TTC549 (cell line): Measurements from ENCODE around the gene RANBP3.
"Not testable (repeated sequence)": the region's sequence is repeated elsewhere in the genome, so short reads cannot be mapped to it uniquely, and the experiment has no call there.

ENCODE experiments used
- FAIRE-seq: peaks from 2 replicates; lab custom pipeline; 2012; peaks lifted over from hg19 to GRCh38; lab: Jason Lieb, UNC

RANBP3 gene

DNA sequence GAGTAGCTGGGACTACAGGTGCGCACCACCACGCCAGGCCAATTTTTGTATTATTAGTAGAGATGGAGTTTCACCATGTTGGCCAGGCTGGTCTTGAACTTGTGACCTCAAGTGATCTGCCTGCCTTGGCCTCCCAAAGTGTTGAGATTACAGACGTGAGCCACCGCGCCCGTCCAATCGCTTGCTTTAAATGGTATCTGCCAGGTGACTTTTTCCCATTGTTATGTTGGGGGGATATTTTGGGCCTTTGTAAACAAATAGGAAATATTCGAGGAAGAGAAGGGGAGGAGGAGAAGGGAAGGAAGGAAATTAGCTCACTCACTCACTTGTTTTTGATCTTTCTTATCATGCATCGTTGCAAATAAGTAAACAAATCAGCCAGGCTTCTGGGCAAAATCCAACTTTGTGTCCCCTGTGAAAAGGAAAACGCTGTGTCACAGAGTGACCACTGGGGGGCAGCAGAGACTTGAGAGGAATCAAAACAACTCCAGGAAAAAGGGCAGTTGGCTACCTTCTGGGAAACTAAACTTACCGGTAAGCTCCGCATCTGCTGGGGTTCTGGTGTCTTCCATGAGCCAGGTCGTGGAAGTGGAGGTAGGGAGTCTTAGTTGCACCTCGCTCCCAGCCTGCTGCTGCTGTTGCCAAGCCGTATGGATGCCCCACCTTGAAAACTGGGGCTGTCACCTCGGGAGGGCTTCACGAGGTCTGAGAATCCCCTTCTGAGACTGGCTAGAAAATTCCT lies 9.3 kb upstream of the RANBP3 start:
- FAIRE-seq: peak; percentile 56

DNA sequence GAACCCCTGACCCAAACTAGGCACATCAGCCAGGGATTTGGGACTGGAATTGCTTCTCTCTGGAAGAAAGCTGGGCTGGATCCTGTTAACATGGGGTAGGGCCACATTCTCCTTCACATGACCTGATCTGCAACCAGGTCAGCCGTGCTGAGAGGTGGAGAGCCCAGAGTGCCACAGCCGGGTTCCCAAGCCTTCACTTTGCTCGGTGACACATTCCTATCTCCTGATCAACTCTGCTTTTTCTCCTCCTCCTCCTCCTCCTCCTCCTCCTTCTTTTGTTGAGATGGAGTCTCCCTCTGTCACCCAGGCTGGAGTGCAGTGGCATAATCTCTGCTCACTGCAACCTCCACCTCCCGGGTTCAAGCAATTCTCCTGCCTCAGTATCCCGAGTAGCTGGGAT lies 7.9 kb upstream of the RANBP3 start:
- FAIRE-seq: not testable (repeated sequence)

DNA sequence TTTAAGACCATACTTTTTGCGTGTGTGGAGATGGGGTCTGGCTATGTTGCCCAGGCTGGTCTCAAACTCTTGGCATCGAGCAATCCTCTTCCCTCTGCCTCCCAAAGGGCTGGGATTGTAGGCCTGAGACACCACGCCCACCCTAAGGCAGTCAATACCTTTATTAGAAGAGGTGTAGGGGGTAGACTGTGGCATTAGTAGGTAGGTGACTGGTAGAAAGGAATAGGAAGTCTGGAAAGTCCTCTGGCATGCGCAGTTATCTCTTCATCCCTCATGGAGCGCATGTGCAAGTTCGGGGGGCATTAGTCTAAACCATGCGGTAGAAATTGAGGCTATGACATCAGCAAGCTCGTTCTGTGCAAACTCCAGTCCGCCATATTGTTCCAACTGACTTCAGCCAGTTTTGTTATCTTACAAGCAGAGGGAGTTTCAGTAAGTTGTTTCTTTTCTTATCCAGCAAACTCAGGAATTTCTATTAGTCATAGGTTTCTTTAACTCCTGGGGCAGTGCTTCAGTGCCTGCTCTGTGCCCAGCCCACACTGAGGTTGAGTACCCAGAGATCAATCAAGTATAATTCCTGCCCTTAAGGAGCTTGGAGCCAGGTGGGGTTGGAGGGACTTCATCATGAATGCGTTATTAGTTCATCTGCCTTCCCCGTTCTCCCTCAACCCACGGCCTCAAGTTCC lies 7.3 kb upstream of the RANBP3 start:
- no peak for FAIRE-seq

DNA sequence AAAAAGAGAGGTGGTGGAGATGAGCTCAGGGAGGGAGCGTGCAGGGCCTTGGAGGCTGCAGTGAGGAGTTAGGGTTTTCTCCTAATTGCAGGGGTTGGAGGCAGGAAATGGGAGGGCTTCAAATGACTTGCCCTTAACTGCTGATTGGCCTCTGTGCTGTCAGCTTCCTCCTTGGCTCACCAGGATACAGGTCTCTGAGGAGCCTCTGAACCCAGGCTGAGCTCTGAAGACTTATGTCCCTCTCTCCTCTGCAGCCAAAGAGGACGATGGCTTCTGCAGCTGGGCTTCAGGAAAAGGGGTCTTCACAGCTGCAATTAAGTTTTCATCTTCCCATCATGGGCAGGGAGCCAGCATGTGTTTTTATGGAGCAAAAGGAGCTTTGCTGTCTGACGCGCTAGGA lies 6.7 kb upstream of the RANBP3 start:
- no peak for FAIRE-seq

DNA sequence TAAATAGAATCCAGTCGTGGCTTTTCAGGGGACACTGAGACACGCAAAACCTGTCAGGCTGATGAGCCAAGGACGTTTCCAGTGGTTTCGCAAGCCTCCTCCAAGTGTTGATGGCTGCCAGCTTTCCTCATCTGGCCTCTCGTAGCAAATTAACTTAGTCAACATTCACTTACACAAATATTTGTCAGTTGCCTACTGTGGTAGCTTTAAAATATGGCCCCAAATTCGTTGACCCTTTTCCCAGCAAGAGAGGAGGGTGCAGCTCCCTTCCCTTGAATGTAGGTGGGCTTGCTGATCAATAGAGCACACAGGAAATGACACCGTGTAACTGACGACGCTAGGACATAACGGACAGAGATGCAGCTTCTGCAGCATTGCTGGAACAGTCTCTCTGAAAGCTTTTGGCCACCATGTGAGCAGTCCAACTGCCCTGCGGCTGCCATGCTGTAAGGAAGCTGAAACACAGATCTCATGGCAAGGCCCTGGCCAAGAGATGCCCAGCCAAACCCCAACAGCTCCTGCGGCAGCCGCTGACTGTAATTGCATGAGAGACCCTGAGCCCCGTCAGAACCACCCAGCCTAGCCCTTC lies 5.5 kb upstream of the RANBP3 start:
- no peak for FAIRE-seq

DNA sequence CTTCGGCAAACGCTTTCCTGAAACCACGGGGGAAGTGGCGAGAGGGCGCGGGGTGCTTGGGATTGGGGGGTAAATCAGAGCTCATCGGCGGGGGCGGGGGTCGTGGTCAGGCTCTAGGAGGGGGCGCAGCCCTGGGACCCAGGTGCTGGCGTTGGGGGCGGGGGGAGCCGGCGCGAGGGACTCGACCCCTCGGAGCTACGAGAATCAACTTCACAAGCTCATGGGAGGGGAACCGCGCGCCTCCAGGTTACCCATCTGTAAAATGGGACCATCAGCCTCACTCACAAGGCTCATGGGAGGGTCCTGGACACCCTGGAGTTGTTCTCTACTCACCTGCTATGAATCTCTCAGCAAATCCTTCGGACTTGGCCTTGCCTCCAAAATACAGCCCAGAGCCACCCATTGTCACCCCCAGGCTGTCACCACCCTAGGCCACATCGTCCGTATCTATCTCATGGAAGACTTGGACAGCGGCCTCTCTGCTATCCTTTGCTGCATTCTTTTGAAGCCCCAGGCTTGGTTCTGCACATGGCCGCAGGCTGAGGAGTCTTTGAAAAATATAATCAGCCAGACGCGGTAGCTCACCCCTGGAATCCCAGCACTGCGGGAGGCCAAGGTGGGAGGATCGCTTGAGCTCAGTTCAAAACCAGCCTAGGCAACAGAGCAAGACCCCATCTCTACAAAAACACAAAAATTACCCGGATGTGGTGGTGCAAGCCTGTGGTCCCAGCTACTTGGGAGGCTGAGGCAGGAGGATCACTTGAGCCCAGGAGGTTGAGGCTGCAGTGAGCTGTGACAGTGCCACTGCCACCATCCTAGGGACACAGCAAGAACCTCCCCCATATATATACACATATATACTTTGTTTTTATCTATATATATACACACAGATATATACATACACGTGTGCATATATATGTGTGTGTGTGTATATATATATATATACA lies 939 bp upstream of the RANBP3 start:
- no peak for FAIRE-seq

DNA sequence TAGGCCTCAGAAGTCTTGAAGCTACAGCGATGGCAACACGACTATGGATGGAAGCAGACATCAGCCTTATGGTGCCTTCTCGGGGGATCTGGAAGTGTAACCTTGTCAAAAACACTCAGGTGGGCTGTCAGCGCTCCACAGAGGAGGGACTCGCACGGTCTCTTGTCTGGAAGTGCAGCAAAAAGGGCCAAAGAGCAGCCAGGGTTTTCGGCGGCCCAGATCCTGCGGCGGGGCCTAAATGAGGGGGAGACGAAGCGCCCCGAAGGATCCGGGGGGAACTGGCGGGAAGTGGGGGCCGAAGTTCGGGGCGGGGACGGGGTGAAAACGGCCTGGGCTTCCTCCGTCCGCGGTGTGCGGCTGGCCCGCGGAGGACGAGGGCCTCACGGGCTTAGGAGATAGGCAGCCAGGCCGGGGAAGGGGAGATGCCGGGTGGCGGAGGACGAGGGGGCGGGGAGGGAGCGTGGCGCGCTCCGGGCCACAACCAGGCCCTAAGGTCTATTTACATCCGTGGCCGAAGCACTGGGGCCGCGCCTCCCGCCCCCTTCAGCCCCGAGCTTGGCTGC lies 637 bp downstream of the RANBP3 start:
- no peak for FAIRE-seq

DNA sequence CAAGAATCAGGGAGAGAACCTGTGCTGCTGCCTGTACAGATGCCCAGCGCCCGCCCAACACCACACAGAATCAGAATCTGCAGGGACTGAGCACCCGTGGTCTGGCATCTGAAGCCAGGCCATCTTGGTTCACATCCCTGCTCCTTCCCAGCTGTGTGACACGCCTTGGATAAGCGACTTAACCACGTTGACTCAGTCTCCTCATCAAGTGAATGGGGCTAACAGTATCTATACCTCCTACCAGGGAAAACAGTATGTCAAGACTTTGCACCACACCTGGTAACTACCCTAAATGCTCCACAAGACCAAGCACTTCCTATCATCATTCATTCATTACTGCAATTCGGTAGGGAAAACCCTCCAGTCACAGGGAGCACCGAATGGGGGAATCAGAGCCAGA lies 1.2 kb downstream of the RANBP3 start:
- no peak for FAIRE-seq

DNA sequence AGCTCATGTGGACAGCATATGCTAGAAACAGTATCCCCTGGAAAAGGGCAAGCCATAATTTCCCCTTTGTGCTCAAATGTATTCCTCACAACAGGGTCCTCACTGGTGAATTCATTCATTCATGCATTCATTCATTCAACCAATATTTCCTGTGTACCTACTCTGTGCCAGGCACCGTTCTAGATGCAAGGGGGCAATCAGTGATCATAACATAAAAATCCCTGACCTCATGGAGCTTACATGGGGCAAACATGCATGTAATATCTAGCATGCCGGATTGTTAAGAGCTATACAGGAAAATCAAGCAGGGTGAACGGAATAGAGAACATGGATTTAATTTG lies 2.6 kb downstream of the RANBP3 start:
- FAIRE-seq: no peak

DNA sequence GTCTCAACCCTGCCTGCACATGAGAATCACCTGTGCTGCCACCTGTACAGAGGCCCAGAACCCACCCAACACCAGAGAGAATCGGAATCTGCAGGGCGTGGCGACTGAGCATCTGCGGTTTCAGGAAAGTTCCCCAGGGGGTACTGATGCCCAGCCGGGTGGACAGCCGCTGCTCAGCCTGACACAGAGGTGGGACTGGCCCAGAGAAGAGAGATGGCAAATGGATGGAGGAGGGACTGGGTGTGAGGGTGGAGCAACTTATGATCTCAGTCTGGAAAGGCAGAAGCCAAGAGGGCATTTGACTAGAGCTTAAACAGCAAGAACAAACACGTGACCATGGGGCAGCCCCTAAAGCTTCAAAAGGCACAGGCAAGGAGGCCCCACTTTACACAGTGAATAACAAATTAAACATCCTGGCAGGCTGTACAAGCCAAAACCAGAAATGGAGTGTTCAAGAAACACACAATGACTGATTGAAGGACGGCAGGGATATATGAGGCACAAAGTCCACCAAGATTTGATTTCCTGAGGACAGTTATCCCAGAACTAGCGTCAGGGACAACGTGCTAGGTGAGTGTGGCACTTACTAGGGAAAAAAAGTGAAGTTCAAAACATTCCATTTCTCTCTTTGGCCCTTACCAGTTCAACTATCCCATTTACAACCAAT lies 3.1 kb downstream of the RANBP3 start:
- FAIRE-seq: no peak

DNA sequence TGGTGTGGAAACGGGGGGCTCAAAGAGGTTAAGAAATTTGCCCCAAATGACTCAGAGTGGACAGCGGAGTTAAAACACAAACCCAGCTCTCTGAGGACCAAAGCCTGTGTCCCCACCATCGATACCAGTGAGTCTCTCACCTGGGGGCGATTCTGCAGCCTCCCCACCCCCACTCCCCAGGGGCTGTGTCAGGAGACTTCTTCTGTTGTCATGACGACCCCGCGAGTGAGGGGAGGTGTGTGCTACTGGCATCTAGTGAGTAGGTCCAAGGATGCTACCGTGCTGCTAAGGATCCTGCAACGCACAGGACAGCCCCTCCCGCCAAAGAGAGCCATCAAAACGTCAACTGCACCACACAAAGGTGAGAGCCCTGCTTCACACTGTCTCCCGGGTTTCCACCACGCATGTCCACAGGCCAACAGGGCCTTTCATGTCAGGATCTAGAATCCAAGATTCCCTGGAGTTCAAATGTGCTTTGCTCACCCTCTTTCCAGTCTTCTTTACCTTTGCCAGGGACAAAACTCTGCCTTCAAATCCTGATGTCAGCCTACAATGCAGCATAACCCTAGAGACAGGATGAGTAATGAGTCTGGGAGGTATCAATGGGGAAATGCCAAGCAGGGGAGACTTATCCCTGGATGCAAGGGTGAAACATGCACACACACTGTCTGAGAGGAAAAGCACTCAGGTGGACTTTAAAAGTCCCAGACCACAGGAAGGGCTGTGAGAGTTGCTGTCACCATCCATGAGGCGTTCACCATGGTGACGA lies 3.9 kb downstream of the RANBP3 start:
- no peak for FAIRE-seq

DNA sequence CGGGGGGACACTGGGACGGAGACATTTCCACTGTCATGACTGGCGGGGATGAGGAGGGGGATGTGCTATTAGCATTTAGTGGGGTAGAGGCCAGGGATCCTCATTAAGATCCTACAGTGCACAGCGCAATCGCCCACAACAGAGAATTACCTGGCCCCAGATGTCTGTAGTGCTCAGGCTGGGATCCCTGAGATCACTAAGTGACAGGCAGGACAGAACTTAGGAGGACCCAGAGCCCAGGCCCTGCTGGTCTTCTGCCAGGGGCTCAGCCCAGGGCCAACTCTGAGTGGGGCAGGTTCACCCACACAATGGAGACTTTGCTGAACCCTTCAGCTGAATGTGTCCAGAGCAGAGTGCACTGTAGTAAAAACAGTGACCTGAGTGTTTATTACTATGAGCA lies 4.6 kb downstream of the RANBP3 start:
- FAIRE-seq: no peak

DNA sequence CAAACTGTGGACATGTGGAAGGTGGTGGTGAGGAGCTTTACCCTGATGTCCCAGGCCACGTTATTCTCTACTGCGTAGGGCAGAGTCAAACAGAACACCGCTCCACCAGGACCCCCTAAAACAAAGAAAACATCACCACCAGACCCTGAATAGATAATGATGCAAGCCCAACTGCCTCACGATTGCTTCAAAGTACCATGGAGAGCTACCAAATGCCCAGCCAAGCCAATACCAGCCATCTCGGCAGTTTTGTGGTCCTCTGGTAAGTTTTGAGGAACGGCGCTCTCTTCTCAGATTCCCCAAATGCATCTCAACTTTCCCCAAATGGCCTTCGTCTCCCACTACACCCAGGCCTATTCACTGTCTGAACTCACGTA lies 5.6 kb downstream of the RANBP3 start:
- FAIRE-seq: no peak

DNA sequence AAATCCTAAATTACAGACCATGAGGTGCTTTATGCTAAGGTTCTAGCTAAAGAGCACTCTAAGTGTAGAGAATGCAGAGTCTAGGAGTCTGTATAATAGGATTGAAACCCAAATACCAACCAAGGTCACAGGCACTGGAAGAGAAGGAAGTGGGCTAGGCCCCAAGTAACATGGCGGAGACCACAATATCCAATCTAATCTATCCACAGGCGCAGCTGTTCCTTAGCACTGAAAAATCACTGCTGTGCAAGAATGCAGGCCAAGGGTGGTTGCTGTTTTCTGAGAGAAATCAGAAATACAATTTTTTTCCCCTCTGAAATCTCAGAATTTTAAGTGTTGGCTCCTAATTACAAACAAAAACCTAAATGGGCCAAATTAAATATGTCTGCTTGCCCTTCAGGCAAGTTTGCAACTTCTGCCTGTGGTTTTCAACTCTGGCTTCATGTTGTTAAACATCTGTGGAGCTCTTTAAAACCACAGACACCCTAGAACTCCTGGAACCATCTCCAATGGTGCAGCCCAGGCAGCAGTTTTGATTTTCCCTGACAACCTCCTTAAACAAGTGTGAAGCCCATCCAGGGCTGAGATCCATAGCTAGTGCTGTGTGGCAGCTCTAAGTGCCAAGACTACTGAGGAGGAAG lies 6.1 kb downstream of the RANBP3 start:
- no peak for FAIRE-seq

DNA sequence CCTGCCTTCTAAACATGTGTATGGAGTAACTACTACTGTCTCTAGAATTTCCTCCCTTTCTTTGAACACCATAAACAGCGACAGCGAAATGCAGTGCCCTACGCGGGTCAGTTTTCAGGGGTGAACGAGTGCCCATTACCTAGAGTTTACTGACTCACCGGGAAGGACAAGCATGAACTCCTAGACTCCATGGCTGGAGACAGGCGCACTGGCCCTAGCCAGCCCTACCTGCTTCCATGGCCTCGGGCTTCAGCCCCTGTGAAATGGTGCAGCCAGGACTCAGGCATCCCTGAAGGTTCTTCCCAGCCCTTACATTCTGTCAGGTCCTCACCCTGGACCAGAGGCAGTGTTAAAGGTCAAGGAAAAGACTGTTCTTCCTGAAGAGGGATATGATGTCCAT lies 8.5 kb downstream of the RANBP3 start:
- FAIRE-seq: no peak

DNA sequence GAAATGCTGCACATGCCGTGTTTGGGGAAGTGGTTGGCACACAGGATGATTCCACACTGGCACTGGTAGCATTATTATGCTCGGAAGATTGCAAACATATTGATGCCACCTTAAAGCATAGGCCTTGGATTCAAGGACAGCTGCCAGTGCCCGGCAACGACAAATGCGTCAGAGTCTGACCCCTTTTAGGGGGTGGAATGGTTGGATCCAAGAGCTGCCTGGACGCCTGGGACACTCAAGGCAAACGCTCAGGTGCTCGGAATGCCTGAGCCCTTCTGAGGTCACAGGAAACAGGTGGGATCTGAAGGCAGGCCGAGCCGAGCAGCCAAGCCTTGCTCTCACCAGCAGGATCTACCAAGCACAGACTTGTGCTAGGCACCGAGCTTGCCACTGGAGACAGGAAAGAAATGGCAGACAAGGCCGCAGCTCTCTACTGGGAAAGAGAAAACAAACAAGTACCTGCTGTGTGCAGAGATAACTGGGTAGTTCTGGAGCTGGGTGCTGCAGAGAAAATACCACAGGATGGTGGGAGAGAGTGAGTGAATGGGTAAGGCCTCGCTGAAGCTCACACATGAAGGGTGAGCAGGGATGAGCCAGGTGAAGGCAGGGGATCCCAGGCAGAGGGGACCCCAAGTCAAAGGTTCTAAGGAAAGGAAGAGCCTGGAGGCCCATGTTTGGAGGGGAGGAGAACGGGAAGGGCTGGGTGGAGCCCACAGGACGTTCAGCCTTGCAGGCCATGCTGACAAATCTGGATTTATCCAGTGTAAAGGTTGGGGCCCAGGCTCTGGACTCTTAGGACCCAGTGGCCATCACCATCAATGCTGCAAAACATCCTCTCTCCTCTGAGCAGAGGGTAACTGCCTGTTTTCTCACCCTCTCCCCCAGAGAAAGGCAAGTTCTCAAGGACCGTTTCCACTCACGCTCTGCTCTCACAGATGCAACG lies 9.2 kb downstream of the RANBP3 start:
- FAIRE-seq: no peak

DNA sequence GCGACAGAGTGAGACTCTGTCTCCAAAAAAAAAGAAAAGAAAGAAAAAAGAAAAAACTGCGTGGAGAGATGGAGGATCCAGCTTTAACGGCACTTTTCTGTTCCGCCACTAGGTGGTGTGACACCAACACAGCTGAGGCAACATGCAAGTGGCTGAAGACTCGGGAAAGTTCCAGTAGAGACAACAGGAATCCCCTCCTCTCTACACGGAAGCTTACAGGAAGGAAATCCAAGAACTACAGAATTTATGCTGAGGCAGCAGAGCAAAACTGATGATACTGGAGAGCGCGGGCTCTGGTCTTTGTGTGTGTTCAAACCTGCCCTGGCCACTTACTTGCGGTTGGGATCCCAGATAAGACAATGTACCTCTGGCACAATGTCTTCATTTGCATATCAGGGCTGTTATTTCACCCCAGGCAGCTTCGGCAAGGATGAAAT lies 9.9 kb downstream of the RANBP3 start:
- FAIRE-seq: peak; percentile 74

DNA sequence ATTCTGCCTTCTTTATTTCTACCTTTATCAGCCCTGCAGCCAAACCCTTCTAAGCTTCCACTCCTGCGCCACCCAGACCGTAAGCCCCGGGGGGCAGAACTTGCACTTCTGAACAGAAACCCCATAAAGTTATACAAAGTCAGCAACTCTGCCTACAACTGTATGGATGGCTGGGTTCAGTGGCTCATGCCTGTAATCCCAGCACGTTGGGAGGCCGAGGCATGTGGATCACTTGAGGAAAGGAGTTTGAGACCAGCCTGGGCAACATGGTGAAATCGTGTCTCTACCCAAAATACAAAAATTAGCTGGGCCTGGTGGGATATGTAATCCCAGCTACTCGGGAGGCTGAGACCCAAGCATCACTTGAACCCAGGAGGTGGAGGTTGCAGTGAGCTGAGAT lies 10.4 kb downstream of the RANBP3 start:
- no peak for FAIRE-seq

DNA sequence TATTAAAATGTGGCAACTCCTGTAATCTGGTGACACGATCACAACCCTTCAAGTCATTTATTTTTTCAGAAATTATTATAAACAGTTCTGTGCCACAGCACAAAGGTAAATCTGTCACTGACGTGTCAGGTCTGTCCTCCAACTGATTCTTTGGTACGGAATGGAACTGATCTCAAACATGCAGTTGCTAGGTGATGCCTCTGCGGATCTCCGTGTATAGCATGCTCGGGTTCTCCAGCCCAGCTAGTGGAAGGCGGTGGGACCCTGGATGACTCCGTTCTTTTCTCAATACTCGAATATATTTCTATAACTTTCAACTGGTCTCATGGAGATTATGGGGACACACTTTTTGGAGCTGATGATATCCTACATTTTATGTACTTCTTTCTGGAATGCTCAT lies 11.0 kb downstream of the RANBP3 start:
- no peak for FAIRE-seq
